ENCODE data around the gene RIC8B. TPM values are rescaled to one million over a fixed set of nuclear protein-coding genes. Genes with fewer than 3 reads are reported as not detected.

Gene RIC8B
- total RNA-seq, 1 donor from 2014 or later, result 5.8 TPM

Other genes with a start within 250 kb of the RIC8B start
- not detected in 2 replicates for gene RFX4, start 191.7 kb upstream of the RIC8B start, total RNA-seq
- gene TMEM263, start 181.2 kb downstream of the RIC8B start, total RNA-seq, result 10.5 and 15.1 TPM in 2 replicates
- gene MTERF2, start 212.5 kb downstream of the RIC8B start, total RNA-seq, result 8.3 and 9.4 TPM in 2 replicates